Activated B cell treated with CpG ODN at 0.5 μM for 24 hours (primary cell): Measurements from ENCODE around the gene SMG6. TPM values are rescaled to one million over a fixed set of nuclear protein-coding genes. Genes with fewer than 3 reads are reported as not detected.

ENCODE experiments used
- ATAC-seq: fragments of 200-7000 bp; cut with Tn5 transposase; one replicate; pipeline ENCODE4 v1.10.0; 2021; ENCODE audit warnings: low read depth, mild to moderate bottlenecking, moderate library complexity
- CTCF ChIA-PET: fragments of 350-600 bp; sonication (Branson Sonifier 250); formaldehyde crosslinking; loops from one replicate; lab custom pipeline; 2021; ENCODE audit warnings: antibody characterized with exemption; lab: Charles Lee
- POLR2A ChIA-PET: fragments of 350-600 bp; sonication (Branson Sonifier 250); formaldehyde crosslinking; loops from one replicate; lab custom pipeline; 2021; ENCODE audit warnings: antibody characterized with exemption; lab: Charles Lee
- DNase-seq: peaks from one replicate; pipeline ENCODE4 v3.0.0; 2022
- H3K27ac Mint-ChIP-seq: one replicate; pipeline ENCODE4 v1.8.0; 2020; ENCODE audit warnings: mixed read lengths
- H3K27me3 Mint-ChIP-seq: one replicate; pipeline ENCODE4 v1.8.0; 2021; ENCODE audit warnings: mixed read lengths
- H3K36me3 Mint-ChIP-seq: one replicate; pipeline ENCODE4 v1.8.0; 2021; ENCODE audit warnings: low read depth, mixed read lengths
- H3K4me1 Mint-ChIP-seq: one replicate; pipeline ENCODE4 v1.8.0; 2021; ENCODE audit warnings: mixed read lengths
- H3K4me3 Mint-ChIP-seq: one replicate; pipeline ENCODE4 v1.8.0; 2020; ENCODE audit warnings: mild to moderate bottlenecking, mixed read lengths
- H3K9me3 Mint-ChIP-seq: one replicate; pipeline ENCODE4 v1.8.0; 2020; ENCODE audit warnings: mixed read lengths
- intact Hi-C: fragments of 100-400 bp; cut with micrococcal nuclease; formaldehyde crosslinking; loops from one replicate; pipeline ENCODE4 v1.15.1; 2024
- total RNA-seq: library from RNA; stranded (reverse); gene quantifications from 2 replicates; pipeline ENCODE4 v1.2.3, GENCODE V29; 2022
- TF ChIP-seq, protein P1 (sequence below): fragments of 200-600 bp; IDR thresholded peaks from one replicate; pipeline ENCODE4 v1.8.0; 2022; ENCODE audit warnings: antibody characterized with exemption, mild to moderate bottlenecking

SMG6 gene
- total RNA-seq, 1 donor from 2014 or later = 30.5 TPM

DNA sequence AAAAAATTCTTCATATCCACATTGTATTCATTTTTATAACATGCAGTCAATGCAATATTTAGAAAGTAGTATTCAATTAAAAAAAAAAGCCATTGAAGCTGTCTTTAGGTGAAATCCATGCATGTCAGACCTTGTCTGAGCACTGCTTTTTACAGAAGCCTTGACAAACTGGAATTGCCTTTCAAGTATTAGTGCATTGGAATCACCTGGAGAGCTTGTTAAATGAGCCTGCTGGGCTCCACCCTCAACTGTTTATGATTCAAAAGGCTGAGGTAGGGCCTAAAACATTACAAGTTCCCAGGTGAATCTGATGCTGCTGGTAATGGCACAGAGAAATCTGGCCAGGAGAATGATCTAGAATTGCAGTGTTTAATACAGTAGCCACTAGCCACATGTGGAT, 162.9 kb downstream of the SMG6 start:
- Mint-ChIP-seq H3K36me3 (peaks cover 18% of the 10 kb centered on the region), H3K27me3 (no peaks in the 10 kb centered on the region), H3K4me1 (peaks cover 24% of the 10 kb centered on the region), H3K4me3 (no peak overlapping the region), H3K9me3 (no peaks in the 10 kb centered on the region), H3K27ac (no peak overlapping the region)
- DNase-seq (no peak), ATAC-seq (no peak)
- TF ChIP-seq, protein P1, sequence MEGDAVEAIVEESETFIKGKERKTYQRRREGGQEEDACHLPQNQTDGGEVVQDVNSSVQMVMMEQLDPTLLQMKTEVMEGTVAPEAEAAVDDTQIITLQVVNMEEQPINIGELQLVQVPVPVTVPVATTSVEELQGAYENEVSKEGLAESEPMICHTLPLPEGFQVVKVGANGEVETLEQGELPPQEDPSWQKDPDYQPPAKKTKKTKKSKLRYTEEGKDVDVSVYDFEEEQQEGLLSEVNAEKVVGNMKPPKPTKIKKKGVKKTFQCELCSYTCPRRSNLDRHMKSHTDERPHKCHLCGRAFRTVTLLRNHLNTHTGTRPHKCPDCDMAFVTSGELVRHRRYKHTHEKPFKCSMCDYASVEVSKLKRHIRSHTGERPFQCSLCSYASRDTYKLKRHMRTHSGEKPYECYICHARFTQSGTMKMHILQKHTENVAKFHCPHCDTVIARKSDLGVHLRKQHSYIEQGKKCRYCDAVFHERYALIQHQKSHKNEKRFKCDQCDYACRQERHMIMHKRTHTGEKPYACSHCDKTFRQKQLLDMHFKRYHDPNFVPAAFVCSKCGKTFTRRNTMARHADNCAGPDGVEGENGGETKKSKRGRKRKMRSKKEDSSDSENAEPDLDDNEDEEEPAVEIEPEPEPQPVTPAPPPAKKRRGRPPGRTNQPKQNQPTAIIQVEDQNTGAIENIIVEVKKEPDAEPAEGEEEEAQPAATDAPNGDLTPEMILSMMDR = no peak
- CTCF ChIA-PET = interaction anchor here (0.6 kb wide), 1 partner anchor 111 kb away, joined by 3 read pairs; no protein-coding TSS in a partner anchor
- intact Hi-C loops = loop anchor here (5.0 kb wide), 1 partner anchor 33 kb away; no protein-coding TSS in a partner anchor
- POLR2A ChIA-PET = no interaction called here

DNA sequence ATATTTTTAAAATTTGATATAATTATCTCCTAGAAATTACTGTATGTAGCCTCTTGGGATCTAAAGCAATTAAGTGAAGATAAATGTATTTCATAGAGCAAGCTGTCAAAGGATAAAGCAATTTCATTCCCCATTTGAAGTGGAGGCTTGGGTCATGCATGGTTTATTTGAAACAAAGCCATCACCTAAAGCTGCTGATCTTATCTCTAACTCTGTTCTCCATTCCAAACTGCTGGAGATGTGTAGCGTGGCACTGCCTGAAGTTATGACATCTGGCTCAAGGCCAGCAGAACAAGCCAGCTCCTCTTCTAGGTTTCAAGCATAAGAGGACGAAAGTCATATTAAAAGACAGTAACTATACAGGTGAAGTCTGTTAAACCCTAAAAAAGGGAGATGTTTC, 164.8 kb downstream of the SMG6 start:
- DNase-seq = no peak
- TF ChIP-seq, protein P1 = no peak
- H3K4me3 Mint-ChIP-seq = no peak overlapping the region
- ChIA-PET POLR2A (interaction anchor here (0.6 to 3.5 kb wide), 5 partner anchors 26 to 82 kb away, joined by 3 to 21 read pairs (median 6); no protein-coding TSS in a partner anchor), CTCF (interaction anchor here (2.3 kb wide), 1 partner anchor 106 kb away, joined by 10 read pairs; no protein-coding TSS in a partner anchor)
- peaks cover 24% of the 10 kb centered on the region for H3K4me1 Mint-ChIP-seq
- peaks cover 12% of the 10 kb centered on the region for H3K36me3 Mint-ChIP-seq
- ATAC-seq = no peak
- intact Hi-C loops = no loop called here
- H3K9me3 Mint-ChIP-seq = no peaks in the 10 kb centered on the region
- H3K27me3 Mint-ChIP-seq = no peaks in the 10 kb centered on the region
- peak overlapping the region; percentile 84 for H3K27ac Mint-ChIP-seq

GRCh38 chr17:2138318-2138717, 165.3 kb downstream of the SMG6 start:
- H3K27ac Mint-ChIP-seq = peak overlapping the region; percentile 84
- intact Hi-C loops = no loop called here
- ChIA-PET POLR2A (interaction anchor here (0.6 to 3.5 kb wide), 6 partner anchors 26 to 82 kb away, joined by 3 to 21 read pairs (median 5); no protein-coding TSS in a partner anchor), CTCF (interaction anchor here (1.6 to 2.3 kb wide), 2 partner anchors 32 to 106 kb away, joined by 5 to 10 read pairs; no protein-coding TSS in a partner anchor)
- no peaks in the 10 kb centered on the region for H3K27me3 Mint-ChIP-seq
- peak; percentile 69 for ATAC-seq
- H3K36me3 Mint-ChIP-seq = peaks cover 13% of the 10 kb centered on the region
- H3K4me3 Mint-ChIP-seq = peak overlapping the region; percentile 52
- TF ChIP-seq, protein P1 = no peak
- DNase-seq = no peak
- H3K9me3 Mint-ChIP-seq = no peaks in the 10 kb centered on the region
- H3K4me1 Mint-ChIP-seq = peaks cover 24% of the 10 kb centered on the region

GRCh38 chr17:2137342-2138098, 166.1 kb downstream of the SMG6 start:
- Mint-ChIP-seq H3K4me1 (peaks cover 24% of the 10 kb centered on the region), H3K4me3 (no peak overlapping the region), H3K27ac (peak overlapping the region; percentile 84), H3K36me3 (peaks cover 12% of the 10 kb centered on the region), H3K9me3 (no peaks in the 10 kb centered on the region), H3K27me3 (no peaks in the 10 kb centered on the region)
- ATAC-seq (peak; percentile 91), DNase-seq (no peak)
- TF ChIP-seq, protein P1 = no peak
- ChIA-PET CTCF (interaction anchor here (0.5 to 2.3 kb wide), 4 partner anchors 30 to 107 kb away, joined by 3 to 10 read pairs (median 4); no protein-coding TSS in a partner anchor), POLR2A (interaction anchor here (0.5 to 3.5 kb wide), 4 partner anchors 19 to 81 kb away, joined by 3 to 21 read pairs (median 4); no protein-coding TSS in a partner anchor)
- intact Hi-C loops = loop anchor here (1.0 to 2.0 kb wide), 2 partner anchors 48 to 73 kb away; no protein-coding TSS in a partner anchor

GRCh38 chr17:2136241-2136640, 167.3 kb downstream of the SMG6 start:
- ATAC-seq (no peak), DNase-seq (no peak)
- H3K4me1 Mint-ChIP-seq = peaks cover 24% of the 10 kb centered on the region
- intact Hi-C loops = loop anchor here (2.0 kb wide), 1 partner anchor 71 kb away; no protein-coding TSS in a partner anchor
- no peak overlapping the region for H3K27ac Mint-ChIP-seq
- TF ChIP-seq, protein P1 = no peak
- ChIA-PET CTCF (interaction anchor here (1.7 kb wide), 1 partner anchor 79 kb away, joined by 4 read pairs; no protein-coding TSS in a partner anchor), POLR2A (interaction anchor here (1.6 to 3.5 kb wide), 2 partner anchors 48 to 80 kb away, joined by 3 to 21 read pairs; no protein-coding TSS in a partner anchor)
- no peaks in the 10 kb centered on the region for H3K9me3 Mint-ChIP-seq
- no peak overlapping the region for H3K4me3 Mint-ChIP-seq
- no peaks in the 10 kb centered on the region for H3K27me3 Mint-ChIP-seq
- H3K36me3 Mint-ChIP-seq = peaks cover 13% of the 10 kb centered on the region
